K562 (cell line): ENCODE data around the gene ABAT. TPM values are rescaled to one million over a fixed set of nuclear protein-coding genes. Genes with fewer than 3 reads are reported as not detected.

Experiments
- ATAC-seq: fragments of 200-7000 bp; cut with Tn5 transposase; 3 replicates; pipeline ENCODE4 v1.9.1; 2020; ENCODE audit warnings: moderate library complexity
- BruUV-seq: library from RNA; stranded (reverse); fragments of 400-500 nt; replicated peaks from 2 replicates; lab custom pipeline; 2021; lab: Mats Ljungman, UMichigan
- CTCF ChIA-PET: fragments of 300-600 bp; formaldehyde crosslinking; extraction: SDS; loops from one replicate; lab custom pipeline; 2021; ENCODE audit warnings: low intra/inter-chr PET ratio; lab: Yijun Ruan, JAX
- POLR2A ChIA-PET: fragments of 300-600, 350-650 bp; sonication (Branson Sonifier 250); formaldehyde crosslinking; extraction: SDS; loops from one replicate; lab custom pipeline; 2021; ENCODE audit warnings: antibody characterized with exemption, inconsistent platforms; lab: Yijun Ruan, JAX
- DNase-seq, 4 experiments: peaks; one replicate each; pipeline versions ENCODE4 v3.0.0 to v3.0.0-alpha.2; 2011 to 2018; ENCODE audit warnings: low spot score in 3 of 4, mixed read lengths in 3 of 4; ENCODE audit errors: extremely low read depth in 1 of 4
- FAIRE-seq: peaks from 2 replicates; lab custom pipeline; 2011; peaks lifted over from hg19 to GRCh38; lab: Jason Lieb, UNC
- H2AFZ ChIP-seq: 2 replicates; pipeline ENCODE4 v1.6.0; 2011; ENCODE audit warnings: low read depth, low read length, control low read depth, inconsistent platforms
- H3K27ac ChIP-seq: fragments of 200-600 bp; 3 replicates; pipeline ENCODE4 v1.8.0; 2011; ENCODE audit warnings: low read depth, mild to moderate bottlenecking, control low read depth, inconsistent platforms, low read length, moderate library complexity, mixed read lengths; ENCODE audit errors: extremely low read depth
- H3K27me3 ChIP-seq, 2 experiments: fragments of 300-600 bp in 1 of 2; 2 replicates in 1 of 2; 3 replicates in 1 of 2; pipeline versions ENCODE4 v1.6.0 to v1.8.0; 2011; ENCODE audit warnings: inconsistent platforms in 2 of 2, low read length in 2 of 2, mild to moderate bottlenecking in 1 of 2, mixed read lengths in 1 of 2, moderate library complexity in 1 of 2; ENCODE audit not compliant: control insufficient read depth in 2 of 2, insufficient read depth in 2 of 2
- H3K36me3 ChIP-seq: fragments of 300-600 bp; 3 replicates; pipeline ENCODE4 v1.8.0; 2011; ENCODE audit warnings: mild to moderate bottlenecking, low read length, inconsistent platforms; ENCODE audit not compliant: control insufficient read depth, insufficient read depth
- H3K4me1 ChIP-seq, 2 experiments: fragments of 200-600 bp in 1 of 2; replicated peaks in 1 of 2; 2 replicates in 1 of 2; 3 replicates in 1 of 2; pipeline versions ENCODE4 v1.5.1 to v1.8.0; 2011; ENCODE audit warnings: inconsistent platforms in 2 of 2, low read length in 2 of 2, mild to moderate bottlenecking in 1 of 2, mixed read lengths in 1 of 2, moderate library complexity in 1 of 2; ENCODE audit not compliant: control insufficient read depth in 2 of 2, insufficient read depth in 2 of 2
- H3K4me2 ChIP-seq: 2 replicates; pipeline ENCODE4 v1.6.1; 2011; ENCODE audit warnings: low read length, control low read depth, inconsistent platforms, mixed read lengths; ENCODE audit not compliant: insufficient read depth
- H3K4me3 ChIP-seq: fragments of 200-600 bp; sonication (generic), shearing (Covaris generic); 2 replicates; pipeline ENCODE4 v1.5.1; 2016; ENCODE audit warnings: control low read depth, inconsistent platforms
- H3K79me2 ChIP-seq: fragments of 200-600 bp; 3 replicates; pipeline ENCODE4 v1.8.0; 2011; ENCODE audit warnings: low read length, inconsistent platforms; ENCODE audit not compliant: control insufficient read depth, insufficient read depth
- H3K9ac ChIP-seq, 2 experiments: 2 replicates each; pipeline versions ENCODE4 v1.6.0 to v1.6.1; 2011; ENCODE audit warnings: low read depth in 2 of 2, low read length in 2 of 2, control low read depth in 1 of 2, inconsistent platforms in 1 of 2, mild to moderate bottlenecking in 1 of 2, mixed read lengths in 1 of 2; ENCODE audit not compliant: insufficient read depth in 1 of 2
- H3K9me1 ChIP-seq: one replicate; pipeline ENCODE4 v1.6.0; 2011; ENCODE audit warnings: inconsistent platforms, mild to moderate bottlenecking, low read length, moderate library complexity; ENCODE audit not compliant: control insufficient read depth, insufficient read depth
- H3K9me3 ChIP-seq: replicated peaks from 2 replicates; pipeline ENCODE4 v1.5.1; 2011; ENCODE audit warnings: low read depth, low read length, inconsistent platforms; ENCODE audit not compliant: control insufficient read depth, insufficient read depth
- H4K20me1 ChIP-seq: replicated peaks from 2 replicates; pipeline ENCODE4 v1.6.1; 2011; ENCODE audit warnings: low read length, inconsistent platforms, mixed read lengths; ENCODE audit not compliant: control insufficient read depth, insufficient read depth
- EP400 ChIP-seq: fragments of 450-650 bp; IDR thresholded peaks from 2 replicates; pipeline ENCODE4 v1.6.1; 2017; ENCODE audit warnings: antibody characterized with exemption, mild to moderate bottlenecking, moderate library complexity
- IRF2 ChIP-seq: sonication (generic); formaldehyde crosslinking; IDR thresholded peaks from 2 replicates; pipeline ENCODE4 v1.8.1; 2022; ENCODE audit warnings: mild to moderate bottlenecking, missing genetic modification reagents
- NFIC ChIP-seq: fragments of 450-650 bp; IDR thresholded peaks from 2 replicates; pipeline ENCODE4 v1.6.1; 2017; ENCODE audit warnings: mild to moderate bottlenecking, inconsistent platforms
- NFIX ChIP-seq: fragments of 250-450 bp; sonication (Bioruptor Pico); IDR thresholded peaks from 2 replicates; pipeline ENCODE4 v1.4.0; 2020; ENCODE audit warnings: low read depth, mild to moderate bottlenecking, moderate library complexity
- RAD51 ChIP-seq: fragments of 450-650 bp; IDR thresholded peaks from 2 replicates; pipeline ENCODE4 v1.7.1; 2016; ENCODE audit warnings: low read depth, mild to moderate bottlenecking, borderline replicate concordance
- SMARCA4 ChIP-seq: fragments of 450-650 bp; IDR thresholded peaks from 2 replicates; pipeline ENCODE4 v1.6.1; 2016
- TAF7 ChIP-seq: fragments of 450-650 bp; IDR thresholded peaks from 2 replicates; pipeline ENCODE4 v1.6.1; 2016; ENCODE audit warnings: missing genetic modification characterization, missing compliant biosample characterization
- TFAM ChIP-seq: fragments of 250-450 bp; sonication (Bioruptor Pico); conservative IDR thresholded peaks from 2 replicates; pipeline ENCODE4 v1.5.0; 2021; ENCODE audit warnings: mild to moderate bottlenecking, moderate library complexity
- ZNF589 ChIP-seq: fragments of 200-800 bp; sonication (Bioruptor generic); IDR thresholded peaks from 2 replicates; pipeline ENCODE4 v1.6.1; 2016; ENCODE audit warnings: low read depth, missing genetic modification characterization, missing compliant biosample characterization
- WGBS: fragments of 100-300 bp; shearing (Covaris generic); methylation state at CpG from one replicate; pipeline ENCODE4 v1.1.6; 2016; ENCODE audit warnings: low coverage, mixed read lengths; ENCODE audit not compliant: insufficient coverage; ENCODE audit errors: missing lambda C conversion rate; 5-methylcytosine and 5-hydroxymethylcytosine counted together
- in situ Hi-C: fragments of 300-500 bp; cut with MboI; formaldehyde crosslinking; loops from 4 replicates; pipeline ENCODE4 v1.15.0; 2018; ENCODE audit warnings: inconsistent platforms, mixed read lengths
- intact Hi-C: fragments of 100-400 bp; cut with micrococcal nuclease; formaldehyde crosslinking; loops from 2 replicates; pipeline ENCODE4 v1.14.2; 2022
- polyA plus RNA-seq, 8 experiments: library from polyadenylated mRNA; depleted of rRNA in 4 of 8; stranded (reverse) in 5 of 8; unstranded in 3 of 8; fragments of >200 nt; fragmentation: Nextera tagmentation in 2 of 8; fragmentation: Illumina TruSeq in 1 of 8; extraction: Ambion mirVana in 2 of 8; extraction: Trizol in 1 of 8; gene quantifications; 2 replicates each; pipeline versions ENCODE4 v1.2.1 to v1.2.3, GENCODE V29; 2011 to 2014; ENCODE audit warnings: inconsistent platforms in 1 of 8, missing spikeins in 1 of 8
- total RNA-seq, 7 experiments: library from RNA; depleted of rRNA in 6 of 7; stranded (reverse); fragments of >200 nt in 6 of 7; fragmentation: Illumina TruSeq in 2 of 7; extraction: Trizol in 2 of 7; gene quantifications; 2 replicates each; pipeline versions ENCODE4 v1.2.1 to v1.2.3, GENCODE V29; 2011 to 2021; ENCODE audit warnings: low replicate concordance in 1 of 7
- TF ChIP-seq, protein P1 (sequence below): fragments of 450-650 bp; conservative IDR thresholded peaks from 2 replicates; pipeline ENCODE4 v1.6.1; 2016; ENCODE audit warnings: missing genetic modification characterization, low read depth, mild to moderate bottlenecking, control low read depth, missing compliant biosample characterization
- TF ChIP-seq, protein P2 (sequence below), 2 experiments: fragments of 450-650 bp in 1 of 2; sonication (generic) in 1 of 2; formaldehyde crosslinking in 1 of 2; IDR thresholded peaks in 1 of 2; conservative IDR thresholded peaks in 1 of 2; 2 replicates each; pipeline versions ENCODE4 v1.6.1 to v1.8.1; 2016 to 2023; ENCODE audit warnings: mild to moderate bottlenecking in 2 of 2, moderate library complexity in 2 of 2, inconsistent platforms in 1 of 2, missing genetic modification reagents in 1 of 2

Gene ABAT
- total and polyA plus RNA-seq, 9 of the 15 experiments (the other 6 are each of a cell fraction or from before 2014, with no cell fraction given): 0.01 to 0.49 (median 0.10) TPM

DNA sequence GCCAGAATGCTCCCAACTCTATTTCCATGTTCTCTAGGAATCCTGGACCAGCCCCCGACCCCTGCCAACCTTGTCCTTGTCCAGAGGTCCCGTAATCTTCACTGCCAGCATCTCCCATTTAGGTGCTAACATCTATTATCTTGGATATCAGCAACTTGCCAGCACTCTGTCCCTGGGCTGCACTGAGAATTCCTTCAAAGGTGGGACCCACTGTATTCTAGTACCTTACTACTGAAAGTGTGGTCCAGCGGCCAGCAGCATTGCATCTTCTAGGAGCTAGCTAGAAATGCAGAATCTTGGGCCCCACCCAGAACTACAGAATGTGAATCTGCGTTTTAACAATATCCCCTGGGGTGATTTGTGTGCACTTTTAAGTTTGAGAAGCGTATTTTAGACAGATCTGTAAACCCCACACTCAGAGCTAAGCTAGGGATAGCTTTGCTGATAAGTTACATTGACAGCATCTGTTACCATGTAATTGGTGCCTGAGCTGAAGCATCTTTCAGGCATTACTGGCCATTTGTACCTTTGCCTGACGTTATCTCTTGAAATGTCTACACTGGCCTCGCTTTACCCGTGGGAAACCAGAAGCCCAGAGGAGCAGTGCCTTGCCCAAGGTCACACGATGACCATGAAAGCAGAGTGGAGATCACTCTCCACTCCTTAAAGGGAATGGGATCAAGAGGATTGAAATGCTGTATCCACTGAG, 8.3 kb downstream of the ABAT start:
- Histone ChIP-seq H3K4me2 (no peak overlapping the region), H3K27ac (no peak overlapping the region), H3K79me2 (no peaks in the 10 kb centered on the region), H3K9me3 (no peaks in the 10 kb centered on the region; the same call in 1 of the 2 replicates), H3K27me3 (peaks cover 7 to 38% of the 10 kb centered on the region in 2 experiments), H3K4me1 (no peaks in the 10 kb centered on the region), H3K4me3 (no peak overlapping the region), H2AFZ (no peak overlapping the region), H4K20me1 (0 out of 2 replicates have a peak, but pooled peaks cover 3% of the 10 kb centered on the region), H3K9me1 (no peaks in the 10 kb centered on the region), H3K9ac (no peak overlapping the region), H3K36me3 (no peaks in the 10 kb centered on the region)
- ChIA-PET CTCF (no interaction called here), POLR2A (no interaction called here)
- 4% methylated on average over 9 of the region's 9 CpGs for WGBS
- ATAC-seq (no peak), FAIRE-seq (no peak), DNase-seq (no peak)
- intact Hi-C loops (no loop called here), in situ Hi-C loops (no loop called here)
- no peak for TF ChIP-seq TFAM
- no peak for TF ChIP-seq TAF7 (tag)
- TF ChIP-seq, protein P1, sequence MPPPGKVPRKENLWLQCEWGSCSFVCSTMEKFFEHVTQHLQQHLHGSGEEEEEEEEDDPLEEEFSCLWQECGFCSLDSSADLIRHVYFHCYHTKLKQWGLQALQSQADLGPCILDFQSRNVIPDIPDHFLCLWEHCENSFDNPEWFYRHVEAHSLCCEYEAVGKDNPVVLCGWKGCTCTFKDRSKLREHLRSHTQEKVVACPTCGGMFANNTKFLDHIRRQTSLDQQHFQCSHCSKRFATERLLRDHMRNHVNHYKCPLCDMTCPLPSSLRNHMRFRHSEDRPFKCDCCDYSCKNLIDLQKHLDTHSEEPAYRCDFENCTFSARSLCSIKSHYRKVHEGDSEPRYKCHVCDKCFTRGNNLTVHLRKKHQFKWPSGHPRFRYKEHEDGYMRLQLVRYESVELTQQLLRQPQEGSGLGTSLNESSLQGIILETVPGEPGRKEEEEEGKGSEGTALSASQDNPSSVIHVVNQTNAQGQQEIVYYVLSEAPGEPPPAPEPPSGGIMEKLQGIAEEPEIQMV (tag): no peak
- TF ChIP-seq, protein P2, sequence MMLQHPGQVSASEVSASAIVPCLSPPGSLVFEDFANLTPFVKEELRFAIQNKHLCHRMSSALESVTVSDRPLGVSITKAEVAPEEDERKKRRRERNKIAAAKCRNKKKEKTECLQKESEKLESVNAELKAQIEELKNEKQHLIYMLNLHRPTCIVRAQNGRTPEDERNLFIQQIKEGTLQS (IDR thresholded peaks at IDR 0.05): peak; percentile 20; the same call in 1 of the 2 replicates
- TF ChIP-seq, protein P2 (CRISPR knock-in tag; conservative IDR thresholded peaks at IDR 0.05): no peak
- no peak for TF ChIP-seq SMARCA4
- TF ChIP-seq IRF2: no peak
- TF ChIP-seq RAD51: no peak
- peak; percentile 97 for TF ChIP-seq NFIC
- peak; percentile 95 for TF ChIP-seq NFIX
- no peak for TF ChIP-seq EP400
- TF ChIP-seq ZNF589 (CRISPR knock-in tag): no peak
- BruUV-seq: no TSS peak
